Adrenal gland (tissue), 12 donors: ENCODE measurements around the gene ZDHHC16. TPM values are rescaled to one million over a fixed set of nuclear protein-coding genes. Genes with fewer than 3 reads are reported as not detected.
A peak's percentile ranks its signal among the peaks of the same experiment; 100 is the strongest.

ENCODE experiments used
- DNase-seq, 7 donors: peaks; one replicate each; pipeline ENCODE4 v3.0.0-alpha.2; 2019 to 2020
- H3K27ac ChIP-seq, 5 donors: fragments of 200-600 bp; sonication (generic) in 4 of 5; 1 replicate in 3 of 5; 2 replicates in 2 of 5; pipeline versions ENCODE4 v1.5.1 to v1.8.0; 2016 to 2020; ENCODE audit warnings: mild to moderate bottlenecking in 1 of 5
- H3K27me3 ChIP-seq: fragments of 200-600 bp; 2 replicates; pipeline ENCODE4 v1.8.0; 2021
- H3K36me3 ChIP-seq, 2 donors: fragments of 200-600 bp; replicated peaks in 1 of 2; 1 replicate in 1 of 2; 2 replicates in 1 of 2; pipeline versions ENCODE4 v1.5.1 to v1.8.0; 2018 to 2022
- H3K4me1 ChIP-seq, 2 donors: fragments of 200-600 bp; replicated peaks in 1 of 2; 1 replicate in 1 of 2; 2 replicates in 1 of 2; pipeline versions ENCODE4 v1.5.1 to v1.8.0; 2018 to 2021
- H3K4me3 ChIP-seq, 4 donors: fragments of 200-600 bp; sonication (generic) in 3 of 4; one replicate each; pipeline ENCODE4 v1.5.1; 2016 to 2018
- H3K9me3 ChIP-seq, 3 donors: fragments of 200-600 bp; sonication (generic) in 1 of 3; replicated peaks in 1 of 3; 1 replicate in 2 of 3; 2 replicates in 1 of 3; pipeline versions ENCODE4 v1.5.1 to v1.8.0; 2016 to 2021
- CTCF ChIP-seq, 6 experiments: fragments of 450-650 bp in 4 of 6; fragments of 200-600 bp in 2 of 6; sonication (generic) in 1 of 6; IDR thresholded peaks; 1 replicate in 5 of 6; 2 replicates in 1 of 6; pipeline versions ENCODE4 v1.5.1 to v1.8.0; 2016 to 2021; ENCODE audit warnings: antibody characterized with exemption in 6 of 6, mild to moderate bottlenecking in 2 of 6, moderate library complexity in 1 of 6
- POLR2A ChIP-seq, 2 donors: fragments of 450-650 bp; IDR thresholded peaks; one replicate each; pipeline ENCODE4 v1.6.1; 2017; ENCODE audit warnings: antibody characterized with exemption in 2 of 2, mild to moderate bottlenecking in 2 of 2, moderate library complexity in 1 of 2
- WGBS, 4 donors: extraction: QIAGEN DNeasy Blood & Tissue Kit in 2 of 4; methylation state at CpG; one replicate each; pipeline versions ENCODE4 v1.1.5 to v1.1.7; 2013 to 2017; 5-methylcytosine and 5-hydroxymethylcytosine counted together
- intact Hi-C, 2 donors: fragments of 100-400 bp; cut with DNase I; formaldehyde crosslinking; loops; one replicate each; pipeline versions ENCODE4 v1.14.1 to v1.15.0; 2022 to 2023
- polyA plus RNA-seq, 3 donors: library from polyadenylated mRNA; stranded (reverse); fragments of 200-250 nt in 2 of 3; fragments of 350-450 nt in 1 of 3; fragmentation: Illumina TruSeq in 1 of 3; extraction: RNeasy Lipid Tissue Mini Kit (QIAGEN cat#74804) in 1 of 3; gene quantifications; one replicate each; pipeline ENCODE4 v1.2.3, GENCODE V29; 2013 to 2014
- total RNA-seq, 9 donors: library from RNA; depleted of rRNA in 4 of 9; stranded (reverse); fragments of >200 nt in 4 of 9; fragments of 120-200 nt in 1 of 9; fragmentation: NEBNext Ultra II Directional in 1 of 9; extraction: Animal tissue kit (Norgen Biotek cat#: 25700) in 1 of 9; gene quantifications; one replicate each; pipeline versions ENCODE4 v1.1.0 to v1.2.4, GENCODE V29; 2013 to 2023
- donor health status: healthy with polysubstance abuse.
- donor health status: Bipolar disorder and iron deficiency.
- donor health status: DM: yes; HTN: yes; CAD: no.
- donor health status: DM: no; HTN: no; CAD: no.
- donor health status: DM: no; HTN: no; CAD: no.
- donor health status: DM: yes; HTN: yes; CAD: no.

ZDHHC16 gene
- total and polyA plus RNA-seq, 12 donors: 18.8 to 58.7 (median 27.8) TPM

GRCh38 chr10:97407211-97407951 is 38.6 kb upstream of the ZDHHC16 start:
- H3K4me1 ChIP-seq: peaks cover 0 to 15% of the 10 kb centered on the region in 2 donors
- intact Hi-C loops: no loop called here
- peak; percentile 77 to 91 (median 84) for TF ChIP-seq CTCF (IDR thresholded peaks at IDR 0.05)
- TF ChIP-seq POLR2A (IDR thresholded peaks at IDR 0.05): no peak
- peak overlapping the region in 1 of 5 donors; percentile 24 for H3K27ac ChIP-seq
- H3K36me3 ChIP-seq: no peaks in the 10 kb centered on the region
- 0 to 4% (median 2%) methylated on average over 6 to 10 of the region's 10 CpGs for WGBS, 4 donors
- H3K27me3 ChIP-seq: no peaks in the 10 kb centered on the region
- DNase-seq: peak; percentile 58 to 83 (median 68)
- no peaks in the 10 kb centered on the region for H3K9me3 ChIP-seq
- H3K4me3 ChIP-seq: no peak overlapping the region

- DNase-seq: no peak
- no peak overlapping the region for H3K4me3 ChIP-seq
- 49 to 63% (median 58%) methylated on average over 2 of the region's 2 CpGs for WGBS, 4 donors
- H3K27me3 ChIP-seq: no peaks in the 10 kb centered on the region
- intact Hi-C loops: no loop called here
- H3K4me1 ChIP-seq: peaks cover 0 to 15% of the 10 kb centered on the region in 2 donors
- no peaks in the 10 kb centered on the region for H3K36me3 ChIP-seq
- no peak overlapping the region for H3K27ac ChIP-seq
- TF ChIP-seq CTCF (IDR thresholded peaks at IDR 0.05) (no peak), POLR2A (IDR thresholded peaks at IDR 0.05) (no peak)
- H3K9me3 ChIP-seq: no peaks in the 10 kb centered on the region
Measured at GRCh38 chr10:97407952-97408248, 38.1 kb upstream of the ZDHHC16 start.

GRCh38 chr10:97408496-97408992 is 37.4 kb upstream of the ZDHHC16 start:
- intact Hi-C loops: no loop called here
- no peaks in the 10 kb centered on the region for H3K36me3 ChIP-seq
- peaks cover 0 to 15% of the 10 kb centered on the region in 2 donors for H3K4me1 ChIP-seq
- DNase-seq: no peak
- WGBS, 4 donors: 55 to 63% (median 59%) methylated on average over 10 of the region's 10 CpGs
- TF ChIP-seq CTCF (IDR thresholded peaks at IDR 0.05) (no peak), POLR2A (IDR thresholded peaks at IDR 0.05) (no peak)
- H3K4me3 ChIP-seq: no peak overlapping the region
- no peak overlapping the region for H3K27ac ChIP-seq
- H3K27me3 ChIP-seq: no peaks in the 10 kb centered on the region
- no peaks in the 10 kb centered on the region for H3K9me3 ChIP-seq

GRCh38 chr10:97411406-97411805 is 34.6 kb upstream of the ZDHHC16 start:
- H3K36me3 ChIP-seq: no peaks in the 10 kb centered on the region
- H3K27me3 ChIP-seq: no peaks in the 10 kb centered on the region
- WGBS, 4 donors: 32 to 57% (median 45%) methylated on average over 4 of the region's 4 CpGs
- no peak overlapping the region for H3K27ac ChIP-seq
- no peaks in the 10 kb centered on the region for H3K9me3 ChIP-seq
- H3K4me3 ChIP-seq: no peak overlapping the region
- DNase-seq: no peak
- H3K4me1 ChIP-seq: peaks cover 0 to 15% of the 10 kb centered on the region in 2 donors
- TF ChIP-seq CTCF (IDR thresholded peaks at IDR 0.05): no peak
- no peak for TF ChIP-seq POLR2A (IDR thresholded peaks at IDR 0.05)
- intact Hi-C loops: no loop called here
